DMS 273 (cell line): ENCODE measurements around the gene NDOR1.
A peak's percentile ranks its signal among the peaks of the same experiment; 100 is the strongest.

Experiments
- DNase-seq: peaks from one replicate; lab custom pipeline; 2025; ENCODE audit not compliant: unreplicated experiment; lab: John Stamatoyannopoulos, UW

NDOR1 gene

DNA sequence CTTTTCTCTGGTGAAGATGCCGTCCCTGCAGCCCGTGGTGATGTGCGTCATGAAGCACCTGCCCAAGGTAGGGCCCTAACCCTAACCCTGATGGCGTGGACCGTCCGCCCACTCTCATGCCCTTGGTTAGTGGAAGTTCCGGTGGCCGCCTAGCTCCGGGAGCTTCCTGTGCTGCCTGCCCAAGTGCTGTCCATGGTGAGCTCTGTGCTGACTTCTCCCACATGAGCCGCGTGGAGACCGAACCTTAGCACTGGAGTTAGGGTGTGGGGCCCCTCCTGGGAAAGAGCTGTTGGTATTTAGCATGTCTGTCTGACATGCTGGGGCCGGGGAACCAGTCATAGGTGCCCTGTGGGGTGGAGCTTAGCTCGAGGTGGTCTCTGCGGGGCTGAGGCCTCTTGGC is 50.9 kb downstream of the NDOR1 start:
- DNase-seq: no peak

- DNase-seq: no peak
Observed at GRCh38 chr9:137256856-137257255, 51.4 kb downstream of the NDOR1 start.

GRCh38 chr9:137262173-137262908 is 56.8 kb downstream of the NDOR1 start:
- peak; percentile 67 for DNase-seq

DNA sequence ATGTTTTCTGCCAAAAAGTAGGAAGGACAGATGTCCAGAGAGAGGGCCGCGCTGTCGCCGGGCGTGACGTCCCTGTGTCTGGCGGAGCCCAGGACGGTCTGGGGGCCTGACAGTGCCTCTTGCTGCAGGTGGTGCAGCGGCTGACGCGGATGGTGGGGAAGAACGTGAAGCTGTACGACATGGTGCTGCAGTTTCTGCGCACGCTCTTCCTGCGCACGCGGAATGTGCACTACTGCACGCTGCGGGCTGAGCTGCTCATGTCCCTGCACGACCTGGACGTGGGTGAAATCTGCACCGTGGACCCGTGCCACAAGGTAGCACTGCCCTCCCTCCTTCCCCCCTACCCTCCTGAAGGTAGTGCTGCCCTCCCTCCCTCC is 57.4 kb downstream of the NDOR1 start:
- no peak for DNase-seq

- DNase-seq: no peak
Observed at GRCh38 chr9:137263506-137263905, 58.0 kb downstream of the NDOR1 start.

GRCh38 chr9:137264067-137264466 is 58.6 kb downstream of the NDOR1 start:
- no peak for DNase-seq

DNA sequence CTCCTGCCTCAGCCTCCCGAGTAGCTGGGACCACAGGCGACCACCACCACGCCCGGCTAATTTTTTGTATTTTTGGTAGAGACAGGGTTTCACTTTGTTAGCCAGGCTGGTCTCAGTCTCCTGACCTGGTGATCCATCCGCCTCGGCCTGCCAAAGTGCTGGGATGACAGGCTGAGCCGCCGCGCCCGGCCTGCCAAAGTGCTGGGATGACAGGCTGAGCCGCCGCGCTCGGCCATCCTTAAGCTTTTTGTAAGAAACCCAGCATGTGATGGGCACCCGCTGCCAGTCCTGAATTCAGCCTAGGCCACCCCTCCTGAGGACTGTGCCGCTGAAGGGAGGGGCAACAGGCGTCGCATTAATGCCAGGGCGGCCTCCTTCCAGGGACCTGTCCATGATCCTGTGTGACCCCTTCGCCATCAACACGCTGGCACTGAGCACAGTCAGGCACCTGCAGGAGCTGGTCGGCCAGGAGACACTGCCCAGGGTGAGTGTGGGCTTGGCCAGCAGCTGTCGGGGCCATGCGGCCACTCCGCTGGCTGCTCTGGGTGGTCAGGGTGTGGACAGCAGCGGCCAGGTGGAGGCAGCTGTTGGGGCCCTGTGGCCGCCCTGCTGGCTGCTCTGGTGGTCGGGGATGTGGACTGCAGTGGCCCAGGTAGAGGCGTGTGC is 60.1 kb downstream of the NDOR1 start:
- no peak for DNase-seq

- DNase-seq: no peak
Observed at GRCh38 chr9:137266162-137266527, 60.6 kb downstream of the NDOR1 start.
